ENCODE results near the gene C2orf15. TPM values are rescaled to one million over a fixed set of nuclear protein-coding genes. Genes with fewer than 3 reads are reported as not detected.
"Not testable (repeated sequence)": the region's sequence is repeated elsewhere in the genome, so short reads cannot be mapped to it uniquely, and the experiment has no call there.

Gene C2orf15
- total RNA-seq = 0.30 TPM
- long read RNA-seq = 0 reads

DNA sequence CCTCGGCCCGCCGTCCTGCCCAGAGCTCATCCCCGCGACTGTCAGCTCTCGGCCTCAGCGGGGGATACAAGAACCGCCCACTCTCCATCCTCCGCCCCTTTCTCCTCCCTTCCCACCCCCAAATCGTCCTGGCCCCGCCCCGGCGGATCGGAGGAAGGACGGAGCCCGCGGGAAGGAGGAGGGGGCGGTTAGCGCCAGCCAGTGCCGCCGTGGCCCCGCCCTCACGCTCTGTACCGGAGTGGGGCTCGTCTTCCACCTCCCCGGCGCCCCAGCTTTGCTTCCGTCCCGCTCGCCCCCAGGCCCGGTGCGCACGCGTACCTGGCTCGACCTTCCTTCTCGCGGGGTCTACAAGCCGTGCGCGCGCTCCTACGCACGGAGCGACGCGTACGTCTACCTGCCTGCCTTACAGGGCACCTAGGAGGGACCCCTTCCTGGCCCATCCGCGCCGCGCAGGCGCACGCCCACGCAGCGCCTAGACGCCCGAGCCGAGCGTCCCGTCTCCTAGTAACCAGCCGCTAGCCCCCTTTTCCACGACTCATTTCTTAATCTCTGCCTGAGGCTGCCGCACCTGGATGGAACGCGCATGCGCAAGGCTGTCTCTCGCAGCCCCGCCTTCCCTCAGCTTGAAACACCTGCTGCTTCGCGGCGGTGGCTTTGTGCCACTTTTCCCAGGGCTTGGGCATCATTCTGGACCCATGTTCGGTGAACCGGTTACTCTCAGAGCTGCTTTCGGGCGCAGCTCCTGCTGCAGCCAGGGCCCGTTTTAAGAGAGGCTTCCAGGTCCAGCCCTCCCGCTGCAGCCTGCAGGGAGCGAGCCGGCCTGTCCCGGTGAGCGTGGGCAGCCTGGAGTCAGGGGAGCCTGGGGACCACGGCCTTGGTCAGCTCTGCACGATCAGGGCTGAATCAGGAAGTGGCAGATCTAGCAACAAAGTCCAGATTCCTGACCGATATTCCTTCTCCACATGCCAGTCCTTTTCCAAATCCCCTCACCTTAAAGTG is at the start of gene C2orf15:
C2orf15 (plus strand) TSS at position 598 of the 999 bp plus-strand sequence. CDS start 8,852 bp downstream, outside the sequence.
- ATAC-seq = peak; percentile 99
- intact Hi-C loops (cut with micrococcal nuclease) = no loop called here
- peak; percentile 96 for DNase-seq

- DNase-seq (no peak), ATAC-seq (no peak)
- intact Hi-C loops (cut with micrococcal nuclease) = no loop called here
Measured at GRCh38 chr2:99096728-99097127, 44.8 kb upstream of the C2orf15 start.

DNA sequence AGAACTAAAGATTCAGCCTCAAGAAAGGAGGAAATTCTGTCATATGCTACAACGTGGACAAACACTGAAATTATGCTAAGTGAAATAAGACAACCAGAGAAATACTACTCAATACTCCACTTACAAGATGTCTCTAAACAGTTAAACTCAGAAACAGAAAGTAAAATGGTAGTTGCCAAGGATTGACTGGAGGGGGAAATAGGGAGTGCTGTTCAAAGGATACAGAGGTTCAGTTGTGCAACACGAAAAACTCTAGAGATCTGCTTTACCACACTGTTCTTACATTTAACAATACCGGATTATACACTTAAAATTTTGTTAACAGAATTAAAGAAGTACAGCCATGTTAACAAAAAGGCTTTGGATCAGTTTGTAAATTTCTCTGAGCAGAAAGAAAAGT is 39.8 kb upstream of the C2orf15 start:
- DNase-seq (no peak), ATAC-seq (peak; percentile 53)
- intact Hi-C loops (cut with micrococcal nuclease) = no loop called here

GRCh38 chr2:99104006-99104405 is 37.5 kb upstream of the C2orf15 start:
- intact Hi-C loops (cut with micrococcal nuclease) = no loop called here
- ATAC-seq (no peak), DNase-seq (no peak)

- no peak for ATAC-seq
- no peak for DNase-seq
- intact Hi-C loops (cut with micrococcal nuclease) = no loop called here
Measured at GRCh38 chr2:99106913-99107312, 34.6 kb upstream of the C2orf15 start.

- intact Hi-C loops (cut with micrococcal nuclease) = no loop called here
- ATAC-seq (no peak), DNase-seq (no peak)
Measured at GRCh38 chr2:99111236-99111635, 30.3 kb upstream of the C2orf15 start.

DNA sequence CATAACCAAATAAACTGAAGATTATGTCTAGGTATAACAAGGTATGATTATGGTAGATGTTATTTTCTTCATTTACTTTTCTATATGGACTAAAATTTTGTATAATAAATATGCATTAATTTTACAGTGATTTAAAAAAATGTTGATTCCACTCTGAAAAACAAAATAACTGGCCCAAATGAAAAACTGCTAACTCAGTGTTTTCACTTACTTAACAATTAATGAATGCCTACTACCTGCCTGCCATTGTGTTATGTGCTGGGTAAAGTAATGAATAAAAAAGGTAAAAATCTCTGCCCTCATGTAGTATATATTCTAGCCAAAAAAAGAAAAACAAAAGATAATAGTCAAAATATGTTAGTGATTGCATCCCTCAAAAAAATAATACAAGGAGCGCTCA is 29.6 kb upstream of the C2orf15 start:
- ATAC-seq (no peak), DNase-seq (no peak)
- intact Hi-C loops (cut with micrococcal nuclease) = no loop called here

DNA sequence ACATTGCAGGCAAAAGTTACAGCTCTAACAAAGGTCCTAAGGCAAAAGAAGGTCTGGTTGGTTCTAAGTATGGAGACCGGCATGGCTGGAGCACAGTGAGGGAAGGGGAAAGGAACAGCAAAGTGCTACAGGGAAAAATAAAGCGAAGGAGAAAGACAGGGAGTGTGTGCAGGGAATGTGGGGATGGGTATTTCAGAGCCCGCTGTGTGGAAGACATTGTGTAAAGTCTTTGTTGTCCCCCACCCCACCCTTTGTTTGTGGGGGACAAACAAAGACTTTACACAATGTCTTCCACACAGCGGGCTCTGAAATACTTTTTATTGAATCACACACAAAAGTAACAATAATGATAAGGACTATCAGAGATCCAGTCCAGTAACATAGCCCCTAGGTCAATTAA is 28.9 kb upstream of the C2orf15 start:
- DNase-seq (no peak), ATAC-seq (no peak)

GRCh38 chr2:99127981-99128380 is 13.5 kb upstream of the C2orf15 start:
- no peak for DNase-seq
- no peak for ATAC-seq
- intact Hi-C loops (cut with micrococcal nuclease) = no loop called here

More for the DNA sequence above, 28.9 kb upstream of the C2orf15 start:
- intact Hi-C loops (cut with micrococcal nuclease) = no loop called here

DNA sequence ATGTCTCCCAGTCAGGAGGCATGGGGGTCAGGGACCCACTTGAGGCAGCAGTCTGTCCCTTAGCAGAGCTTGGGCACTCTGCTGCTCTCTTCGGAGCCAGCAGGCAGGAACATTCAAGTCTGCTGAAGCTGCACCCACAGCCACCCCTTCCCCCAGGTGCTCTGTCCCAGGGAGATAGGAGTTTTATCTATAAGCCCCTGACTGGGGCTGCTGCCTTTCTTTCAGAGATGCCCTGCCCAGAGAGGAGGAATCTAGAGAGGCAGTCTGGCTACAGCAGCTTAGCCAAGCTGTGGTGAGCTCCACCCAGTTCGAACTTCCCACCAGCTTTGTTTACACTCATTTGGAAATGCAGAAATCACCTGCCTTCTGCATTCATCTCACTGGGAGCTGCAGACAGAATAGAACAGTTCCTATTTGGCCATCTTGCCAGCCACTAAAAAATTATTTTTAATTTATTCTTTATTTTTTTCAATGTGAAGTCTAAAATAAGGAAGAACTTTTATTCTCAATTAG is 6.4 kb upstream of the C2orf15 start:
- DNase-seq; intact Hi-C loops (cut with micrococcal nuclease); ATAC-seq: not testable (repeated sequence)

GRCh38 chr2:99139003-99139402 is 2.5 kb upstream of the C2orf15 start:
- DNase-seq (no peak), ATAC-seq (no peak)
- intact Hi-C loops (cut with micrococcal nuclease) = no loop called here

- ATAC-seq (no peak), DNase-seq (no peak)
- intact Hi-C loops (cut with micrococcal nuclease) = no loop called here
Measured at GRCh38 chr2:99140056-99140859, 1.2 kb upstream of the C2orf15 start.

GRCh38 chr2:99140860-99141109 is 722 bp upstream of the C2orf15 start:
- DNase-seq (no peak), ATAC-seq (peak; percentile 66)
- intact Hi-C loops (cut with micrococcal nuclease) = no loop called here

GRCh38 chr2:99150706-99151105 is 9.2 kb downstream of the C2orf15 start:
- no peak for ATAC-seq

DNA sequence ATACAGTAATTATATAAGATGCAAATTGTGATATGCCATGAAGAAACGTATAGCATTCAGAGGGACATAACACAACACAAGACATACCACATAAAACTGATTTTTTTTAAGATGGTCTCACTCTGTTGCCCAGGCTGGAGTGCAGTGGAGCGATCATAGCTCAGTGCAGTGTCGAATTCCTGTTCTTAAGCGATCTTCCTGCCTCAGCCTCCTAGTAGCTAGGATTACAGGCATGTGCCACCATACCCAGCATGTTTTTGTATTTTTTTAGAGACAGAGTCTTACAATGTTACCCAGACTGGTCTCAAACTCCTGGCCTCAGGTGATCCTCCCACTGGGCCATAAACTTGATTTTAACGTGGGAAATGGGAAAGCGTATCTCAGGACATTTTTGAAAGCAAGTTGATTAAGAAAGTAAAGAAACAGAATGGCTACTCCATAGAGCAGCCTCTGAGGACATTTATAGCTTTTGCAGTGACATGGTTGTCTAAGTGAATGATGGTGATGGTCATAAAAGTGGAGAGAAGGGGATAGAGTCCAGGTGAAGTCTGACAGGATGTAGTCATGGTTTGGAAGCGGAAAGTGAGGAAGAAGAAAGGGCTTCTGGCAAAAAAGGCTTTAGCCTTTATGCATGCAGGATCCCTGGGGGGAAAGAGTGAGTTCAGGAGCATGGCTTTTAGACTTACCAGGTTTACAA is 10.8 kb downstream of the C2orf15 start:
- DNase-seq (no peak), ATAC-seq (no peak)
- intact Hi-C loops (cut with micrococcal nuclease) = no loop called here

More at GRCh38 chr2:99150706-99151105, 9.2 kb downstream of the C2orf15 start:
- intact Hi-C loops (cut with micrococcal nuclease) = no loop called here
- DNase-seq = no peak

GRCh38 chr2:99153921-99154604 is 12.6 kb downstream of the C2orf15 start:
- DNase-seq (no peak), ATAC-seq (peak; percentile 14)
- intact Hi-C loops (cut with micrococcal nuclease) = no loop called here

DNA sequence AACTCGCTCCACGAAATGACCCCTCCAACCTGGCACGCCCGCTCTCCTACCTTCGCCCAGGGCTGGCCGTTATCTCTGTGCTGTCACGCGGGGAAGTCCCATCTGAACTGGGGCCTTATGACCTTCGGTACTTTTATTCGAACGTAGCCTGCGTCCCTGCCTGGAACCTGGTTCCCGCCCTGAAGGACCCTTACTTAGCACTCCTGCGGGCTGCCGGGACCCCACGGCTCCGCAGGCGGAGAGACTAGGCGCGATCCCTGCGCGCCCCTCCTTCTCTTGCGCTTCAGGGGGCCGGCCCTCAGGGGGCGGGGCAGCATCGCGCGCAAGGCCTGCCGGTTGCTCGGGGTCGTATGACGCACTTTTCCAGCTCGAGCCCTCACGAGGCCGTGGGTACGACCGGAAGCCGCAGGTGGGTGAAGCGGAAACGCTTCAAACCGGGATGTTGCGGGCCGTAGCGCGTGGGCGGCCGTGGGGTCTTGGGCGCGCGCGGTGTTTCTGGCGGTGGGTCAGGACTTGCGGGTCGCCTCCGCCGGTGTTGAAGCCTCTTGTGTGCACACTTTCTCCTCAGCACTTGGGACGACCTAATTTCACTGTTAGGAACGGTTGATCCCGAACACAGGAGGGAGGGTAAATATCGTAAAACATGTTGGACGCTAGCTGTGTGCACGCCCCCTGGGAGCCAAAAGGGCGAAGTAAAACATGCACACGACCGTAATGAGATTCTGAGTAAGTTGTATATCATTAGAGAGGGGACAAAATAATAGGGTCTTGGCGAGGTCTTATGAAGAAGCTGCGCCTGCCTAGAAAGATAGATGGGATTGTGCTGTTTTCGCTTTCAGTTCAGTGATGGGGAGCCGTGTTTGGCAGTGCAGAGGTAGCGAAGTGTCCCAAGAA is 13.4 kb downstream of the C2orf15 start, which contains the start of the genes LIPT1 and TSGA10:
LIPT1 (plus strand) TSS at position 325 of the 894 bp plus-strand sequence. CDS start 6,991 bp downstream, outside the sequence.
TSGA10 (minus strand) TSS at position 300 of the 894 bp plus-strand sequence. CDS start 45,503 bp downstream, outside the sequence.
- intact Hi-C loops (cut with micrococcal nuclease) = no loop called here
- ATAC-seq (peak; percentile 99), DNase-seq (peak; percentile 95)

DNA sequence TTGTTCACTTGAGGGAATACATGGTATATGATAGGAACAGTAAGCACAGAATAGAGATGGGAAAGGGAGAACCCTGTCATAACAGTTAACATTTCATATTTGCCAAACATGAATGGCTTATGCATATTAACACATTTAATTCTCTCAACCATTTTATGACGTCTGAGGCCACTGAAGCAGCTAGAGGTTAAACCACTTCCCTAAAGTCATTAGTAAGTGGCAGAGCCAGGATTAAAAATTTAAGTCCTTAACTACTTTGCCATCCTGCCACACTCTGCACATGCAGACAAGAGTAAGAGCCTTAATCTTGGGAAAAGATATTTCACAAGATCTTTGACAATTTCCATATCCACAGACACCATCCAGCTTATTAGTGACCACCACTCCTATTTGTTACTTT is 15.4 kb downstream of the C2orf15 start:
- intact Hi-C loops (cut with micrococcal nuclease) = no loop called here
- no peak for DNase-seq
- no peak for ATAC-seq
